Liver (tissue), 3 donors: ENCODE data around the gene PRPH2.

ENCODE experiments used
- MAX ChIP-seq: IDR thresholded peaks from 2 replicates; pipeline ENCODE4 v1.6.1; 2016; ENCODE audit warnings: antibody characterized with exemption
- TAF1 ChIP-seq: conservative IDR thresholded peaks from 2 replicates; pipeline ENCODE4 v1.6.1; 2016; ENCODE audit warnings: antibody characterized with exemption, mild to moderate bottlenecking
- TF ChIP-seq, protein P1 (sequence below): fragments of 150-350 bp; IDR thresholded peaks from 2 replicates; pipeline ENCODE4 v1.5.1; 2017; ENCODE audit warnings: improper control_type of control experiment, low read depth, low read length; ENCODE audit not compliant: missing input control
- donor health status: healthy.
- donor health status: healthy.

- TF ChIP-seq, protein P1, sequence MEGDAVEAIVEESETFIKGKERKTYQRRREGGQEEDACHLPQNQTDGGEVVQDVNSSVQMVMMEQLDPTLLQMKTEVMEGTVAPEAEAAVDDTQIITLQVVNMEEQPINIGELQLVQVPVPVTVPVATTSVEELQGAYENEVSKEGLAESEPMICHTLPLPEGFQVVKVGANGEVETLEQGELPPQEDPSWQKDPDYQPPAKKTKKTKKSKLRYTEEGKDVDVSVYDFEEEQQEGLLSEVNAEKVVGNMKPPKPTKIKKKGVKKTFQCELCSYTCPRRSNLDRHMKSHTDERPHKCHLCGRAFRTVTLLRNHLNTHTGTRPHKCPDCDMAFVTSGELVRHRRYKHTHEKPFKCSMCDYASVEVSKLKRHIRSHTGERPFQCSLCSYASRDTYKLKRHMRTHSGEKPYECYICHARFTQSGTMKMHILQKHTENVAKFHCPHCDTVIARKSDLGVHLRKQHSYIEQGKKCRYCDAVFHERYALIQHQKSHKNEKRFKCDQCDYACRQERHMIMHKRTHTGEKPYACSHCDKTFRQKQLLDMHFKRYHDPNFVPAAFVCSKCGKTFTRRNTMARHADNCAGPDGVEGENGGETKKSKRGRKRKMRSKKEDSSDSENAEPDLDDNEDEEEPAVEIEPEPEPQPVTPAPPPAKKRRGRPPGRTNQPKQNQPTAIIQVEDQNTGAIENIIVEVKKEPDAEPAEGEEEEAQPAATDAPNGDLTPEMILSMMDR = no peak
- TF ChIP-seq TAF1 (no peak), MAX (no peak)
Measured at GRCh38 chr6:42708096-42708495, 14.3 kb downstream of the PRPH2 start.
